Stomach (tissue), 9 donors: Measurements from ENCODE around the gene EHD1. TPM values are rescaled to one million over a fixed set of nuclear protein-coding genes. Genes with fewer than 3 reads are reported as not detected.

ENCODE experiments used
- DNase-seq, 2 donors: peaks; one replicate each; pipeline versions ENCODE4 v3.0.0 to v3.0.0-alpha.2; 2013 to 2019
- H3K27ac ChIP-seq, 5 donors: fragments of 200-600 bp in 4 of 5; sonication (generic) in 4 of 5; one replicate each; pipeline ENCODE4 v1.5.1; 2013 to 2019; ENCODE audit warnings: mild to moderate bottlenecking in 1 of 5, moderate library complexity in 1 of 5
- H3K27me3 ChIP-seq, 3 donors: fragments of 200-600 bp; sonication (generic); one replicate each; pipeline ENCODE4 v1.5.1; 2017 to 2019; ENCODE audit warnings: mixed run types in 1 of 3
- H3K36me3 ChIP-seq, 4 donors: fragments of 200-600 bp; sonication (generic); 1 replicate in 3 of 4; 2 replicates in 1 of 4; pipeline ENCODE4 v1.5.1; 2016 to 2019
- H3K4me1 ChIP-seq, 4 donors: fragments of 200-600 bp; sonication (generic); one replicate each; pipeline ENCODE4 v1.5.1; 2016 to 2019
- H3K4me3 ChIP-seq, 4 donors: fragments of 200-600 bp; sonication (generic) in 3 of 4; one replicate each; pipeline ENCODE4 v1.5.1; 2016 to 2019; ENCODE audit warnings: mild to moderate bottlenecking in 1 of 4
- H3K9me3 ChIP-seq, 4 donors: fragments of 200-600 bp; sonication (generic); one replicate each; pipeline ENCODE4 v1.5.1; 2016 to 2019
- CTCF ChIP-seq, 7 experiments: fragments of 450-650 bp in 4 of 7; fragments of 200-600 bp in 3 of 7; sonication (generic) in 3 of 7; IDR thresholded peaks; one replicate each; pipeline ENCODE4 v1.5.1; 2016 to 2019; ENCODE audit warnings: antibody characterized with exemption in 7 of 7, control low read depth in 2 of 7, mild to moderate bottlenecking in 1 of 7
- EP300 ChIP-seq: sonication (generic); formaldehyde crosslinking; IDR thresholded peaks from one replicate; pipeline ENCODE4 v1.6.1; 2017; ENCODE audit warnings: antibody characterized with exemption
- POLR2A ChIP-seq, 4 donors: fragments of 450-650 bp; IDR thresholded peaks; one replicate each; pipeline ENCODE4 v1.6.1; 2016; ENCODE audit warnings: antibody characterized with exemption in 4 of 4, control low read depth in 2 of 4, mild to moderate bottlenecking in 1 of 4, moderate library complexity in 1 of 4
- POLR2AphosphoS5 ChIP-seq, 3 donors: sonication (generic); formaldehyde crosslinking; IDR thresholded peaks; one replicate each; pipeline ENCODE4 v1.6.1; 2016; ENCODE audit warnings: antibody characterized with exemption in 3 of 3
- WGBS, 5 donors: extraction: QIAGEN DNeasy Blood & Tissue Kit in 3 of 5; methylation state at CpG; one replicate each; pipeline versions ENCODE4 v1.1.5 to v1.1.7; 2013 to 2018; 5-methylcytosine and 5-hydroxymethylcytosine counted together
- intact Hi-C: fragments of 100-400 bp; cut with DNase I; formaldehyde crosslinking; loops from one replicate; pipeline ENCODE4 v1.15.1; 2023; ENCODE audit warnings: low total_unique reads
- polyA plus RNA-seq, 3 donors: library from polyadenylated mRNA; stranded (reverse); fragments of 200-250 nt; gene quantifications; one replicate each; pipeline ENCODE4 v1.2.3, GENCODE V29; 2013
- total RNA-seq, 5 donors: library from RNA; depleted of rRNA; stranded (reverse); fragments of >200 nt; gene quantifications; one replicate each; pipeline versions ENCODE4 v1.1.0 to v1.2.3, GENCODE V29; 2014 to 2016
- donor health status: healthy with polysubstance abuse.
- donor health status: Bipolar disorder and iron deficiency.
- donor health status: healthy.

The EHD1 gene
- total and polyA plus RNA-seq, 8 donors = 17.9 to 160 (median 37.5) TPM

DNA sequence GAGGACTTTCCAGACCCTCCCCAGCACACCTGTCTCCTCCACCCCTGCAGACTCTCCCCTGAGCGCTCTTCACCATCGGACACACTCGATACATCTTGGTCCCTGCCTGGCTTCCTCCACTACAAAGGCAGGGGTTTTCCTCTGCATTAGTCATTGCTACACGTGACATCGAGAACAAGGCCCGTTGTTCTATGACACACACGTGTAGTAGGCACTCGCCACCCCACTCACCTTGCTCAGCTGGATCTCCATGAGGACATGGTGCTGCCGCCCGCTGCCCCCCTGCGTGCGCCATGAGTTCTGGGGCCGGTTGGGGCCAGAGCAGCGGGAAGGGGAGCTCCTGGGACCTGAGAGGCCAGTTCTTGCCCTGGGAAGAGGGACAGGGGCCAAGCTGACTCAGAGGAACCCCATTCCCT lies 21.9 kb upstream of the EHD1 start:
- TF ChIP-seq CTCF (IDR thresholded peaks at IDR 0.05) = no peak
- no peak for TF ChIP-seq POLR2AphosphoS5 (IDR thresholded peaks at IDR 0.05)
- TF ChIP-seq EP300 = no peak
- TF ChIP-seq POLR2A (IDR thresholded peaks at IDR 0.05) = no peak
- intact Hi-C loops = no loop called here
- no peak for DNase-seq

GRCh38 chr11:64898541-64898940 lies 20.1 kb upstream of the EHD1 start:
- Histone ChIP-seq H3K9me3 (no peaks in the 10 kb centered on the region), H3K27me3 (no peaks in the 10 kb centered on the region), H3K4me3 (no peak overlapping the region), H3K27ac (no peak overlapping the region), H3K4me1 (peaks cover 10 to 13% (median 12%) of the 10 kb centered on the region in 4 donors), H3K36me3 (peaks cover 58 to 92% (median 91%) of the 10 kb centered on the region in 4 donors)
- TF ChIP-seq EP300 = no peak
- TF ChIP-seq POLR2A (IDR thresholded peaks at IDR 0.05) = no peak
- no peak for TF ChIP-seq CTCF (IDR thresholded peaks at IDR 0.05)
- TF ChIP-seq POLR2AphosphoS5 (IDR thresholded peaks at IDR 0.05) = no peak
- 92 to 97% (median 96%) methylated on average over 19 of the region's 19 CpGs for WGBS, 5 donors
- DNase-seq = no peak
- intact Hi-C loops = no loop called here

More for the DNA sequence above, 21.9 kb upstream of the EHD1 start:
- H3K4me1 ChIP-seq = no peaks in the 10 kb centered on the region
- no peak overlapping the region for H3K4me3 ChIP-seq
- H3K27me3 ChIP-seq = no peaks in the 10 kb centered on the region
- H3K9me3 ChIP-seq = no peaks in the 10 kb centered on the region
- WGBS, 5 donors = 76 to 83% (median 82%) methylated on average over 12 to 14 of the region's 14 CpGs
- H3K36me3 ChIP-seq = peaks cover 69 to 100% (median 100%) of the 10 kb centered on the region in 4 donors
- H3K27ac ChIP-seq = no peak overlapping the region

DNA sequence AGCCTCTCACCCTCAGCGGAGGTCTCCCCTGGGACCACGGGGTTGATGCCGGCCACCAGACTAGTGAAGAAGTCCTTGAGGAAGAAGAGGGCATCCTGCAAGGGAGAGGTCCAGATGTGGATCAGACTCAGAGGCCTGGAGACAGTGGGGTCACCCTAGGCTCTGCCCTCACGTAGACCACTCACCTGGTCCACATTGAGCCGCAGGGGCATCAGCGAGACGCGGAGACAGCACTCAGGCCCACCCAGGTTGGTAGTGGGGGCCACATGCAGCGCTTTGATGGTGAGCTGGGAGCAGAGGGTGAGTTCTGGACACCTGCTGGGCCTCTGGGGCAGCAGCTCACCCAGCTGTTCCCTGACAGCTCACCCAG lies 19.6 kb upstream of the EHD1 start:
- 94 to 100% (median 96%) methylated on average over 3 to 9 of the region's 9 CpGs for WGBS, 5 donors
- Histone ChIP-seq H3K27me3 (no peaks in the 10 kb centered on the region), H3K36me3 (peaks cover 53 to 87% (median 86%) of the 10 kb centered on the region in 4 donors), H3K27ac (no peak overlapping the region), H3K9me3 (no peaks in the 10 kb centered on the region), H3K4me1 (peaks cover 11 to 16% (median 14%) of the 10 kb centered on the region in 4 donors), H3K4me3 (no peak overlapping the region)
- DNase-seq = no peak
- TF ChIP-seq POLR2A (IDR thresholded peaks at IDR 0.05) (no peak), CTCF (IDR thresholded peaks at IDR 0.05) (no peak), POLR2AphosphoS5 (IDR thresholded peaks at IDR 0.05) (no peak), EP300 (no peak)
- intact Hi-C loops = no loop called here

GRCh38 chr11:64897381-64898075 lies 19.1 kb upstream of the EHD1 start:
- no peak for DNase-seq
- H3K36me3 ChIP-seq = peaks cover 48 to 81% (median 81%) of the 10 kb centered on the region in 4 donors
- no peaks in the 10 kb centered on the region for H3K9me3 ChIP-seq
- intact Hi-C loops = no loop called here
- peaks cover 11 to 21% (median 14%) of the 10 kb centered on the region in 4 donors for H3K4me1 ChIP-seq
- 90 to 95% (median 93%) methylated on average over 8 to 19 of the region's 19 CpGs for WGBS, 5 donors
- H3K4me3 ChIP-seq = no peak overlapping the region
- H3K27me3 ChIP-seq = no peaks in the 10 kb centered on the region
- no peak for TF ChIP-seq POLR2AphosphoS5 (IDR thresholded peaks at IDR 0.05)
- TF ChIP-seq EP300 = no peak
- no peak for TF ChIP-seq POLR2A (IDR thresholded peaks at IDR 0.05)
- TF ChIP-seq CTCF (IDR thresholded peaks at IDR 0.05) = no peak
- no peak overlapping the region for H3K27ac ChIP-seq
